ENCODE results near the gene ETNK2.

- no peak for TF ChIP-seq CTCF (IDR thresholded peaks at IDR 0.05; ENCODE audit: low read depth, low read length)
- TF ChIP-seq POLR2A (IDR thresholded peaks at IDR 0.05; ENCODE audit: extremely low read depth, insufficient read length): no peak
- no peak for TF ChIP-seq MAX (IDR thresholded peaks at IDR 0.05; ENCODE audit: low read depth, low read length)
- no peak for TF ChIP-seq MYC (IDR thresholded peaks at IDR 0.05; ENCODE audit: low read depth, low read length)
Observed at GRCh38 chr1:204169858-204170257, 18.0 kb upstream of the ETNK2 start.
